ENCODE data around the gene HMG20B. TPM values are rescaled to one million over a fixed set of nuclear protein-coding genes. Genes with fewer than 3 reads are reported as not detected.
A peak's percentile ranks its signal among the peaks of the same experiment; 100 is the strongest.

The HMG20B gene
- total RNA-seq, 1 donor from 2014 or later = 37.0 TPM

DNA sequence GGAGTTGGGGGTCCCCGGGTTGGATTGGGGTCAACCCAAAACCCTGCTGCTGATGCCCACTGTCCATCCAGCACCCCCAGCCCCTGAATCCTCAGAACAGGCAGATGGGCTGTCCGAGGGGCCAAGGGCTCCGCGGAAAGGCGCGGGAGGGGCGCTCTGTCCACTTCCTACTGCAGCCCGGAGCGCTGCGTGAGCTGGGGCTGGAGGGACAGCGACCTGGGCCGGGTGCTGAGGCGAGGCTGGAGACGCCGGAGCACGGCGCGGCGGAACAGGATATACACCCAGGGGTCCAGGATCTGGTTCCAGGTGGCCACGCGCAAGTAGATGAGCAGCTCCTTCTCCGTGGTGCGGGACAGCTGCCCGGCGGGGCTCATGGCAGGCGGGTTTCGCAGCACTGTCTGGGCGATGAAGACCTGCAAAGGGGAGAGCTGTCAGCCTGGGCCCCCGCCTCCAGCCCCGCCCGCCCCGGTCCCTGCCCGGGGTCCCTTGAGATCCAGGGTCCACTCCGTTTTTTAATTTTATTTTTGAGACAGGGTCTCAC, 22.8 kb downstream of the HMG20B start:
- ATAC-seq = no peak
- intact Hi-C loops (cut with DNase I) = no loop called here
- DNase-seq (ENCODE audit: missing footprints) = no peak

DNA sequence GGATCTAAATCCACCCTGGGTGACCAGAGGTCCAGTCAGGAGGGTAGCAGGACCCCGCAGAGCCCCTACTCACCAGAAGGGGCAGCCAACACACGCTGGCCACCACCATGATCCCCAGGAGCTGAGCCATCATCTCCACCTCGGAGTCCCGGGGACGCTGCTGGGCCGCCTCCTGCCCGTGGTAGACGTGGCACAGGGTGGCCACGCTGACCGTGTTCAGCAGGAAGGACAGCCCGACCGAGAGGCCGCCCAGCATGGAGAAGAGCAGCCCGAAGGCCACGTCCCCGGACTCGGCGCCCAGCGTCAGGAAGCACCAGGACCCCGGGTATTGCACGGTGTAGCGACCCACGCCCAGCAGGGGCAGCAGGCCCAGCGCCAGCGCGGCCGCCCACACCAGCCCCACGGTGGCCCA, 27.0 kb downstream of the HMG20B start:
- no peak for ATAC-seq
- DNase-seq (ENCODE audit: missing footprints) = no peak
- intact Hi-C loops (cut with DNase I) = no loop called here

DNA sequence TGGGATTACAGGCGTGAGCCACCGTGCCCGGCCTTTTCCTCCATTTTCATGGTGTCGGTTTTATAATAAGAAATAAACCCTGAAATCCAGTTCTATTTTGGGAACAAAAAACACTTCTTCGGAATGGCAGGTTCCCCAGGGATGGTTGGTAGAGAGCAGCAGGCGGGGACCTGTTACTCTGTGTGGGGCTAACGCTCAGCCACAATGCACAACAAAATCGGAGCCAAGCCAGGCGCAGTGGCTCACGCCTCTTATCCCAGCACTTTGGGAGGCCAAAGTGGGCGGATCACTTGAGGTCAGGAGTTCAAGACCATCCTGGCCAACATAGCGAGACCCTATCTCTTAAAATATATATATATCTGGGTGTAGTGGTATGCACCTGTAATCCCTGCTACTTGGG, 28.3 kb downstream of the HMG20B start:
- ATAC-seq (no peak), DNase-seq (ENCODE audit: missing footprints) (no peak)
- intact Hi-C loops (cut with DNase I) = no loop called here

- ATAC-seq = no peak
- no peak for DNase-seq (ENCODE audit: missing footprints)
- intact Hi-C loops (cut with DNase I) = no loop called here
These were observed 30.5 kb downstream of the HMG20B start for GRCh38 chr19:3603121-3603811.

- DNase-seq (ENCODE audit: missing footprints) = no peak
- intact Hi-C loops (cut with DNase I) = no loop called here
These were observed 31.7 kb downstream of the HMG20B start for GRCh38 chr19:3604227-3604986.

DNA sequence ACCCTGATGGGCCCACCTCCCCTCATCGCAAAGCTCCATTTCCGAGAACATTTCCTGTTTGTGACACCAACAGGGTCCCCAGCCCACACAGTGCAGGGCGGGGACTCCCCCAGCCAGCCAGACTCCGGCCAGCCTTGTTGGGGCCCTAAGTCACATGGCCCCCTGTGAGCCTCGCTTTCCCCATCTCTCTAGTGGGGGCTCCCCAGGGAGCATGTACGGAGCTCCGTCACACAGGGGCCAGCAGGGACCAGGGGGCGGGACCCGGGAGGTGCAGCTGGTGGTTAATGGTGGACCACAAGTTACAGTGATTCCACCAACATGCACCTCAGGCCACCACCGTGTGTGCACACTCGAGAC, 32.2 kb downstream of the HMG20B start:
- intact Hi-C loops (cut with DNase I) = no loop called here

More at GRCh38 chr19:3604227-3604986, 31.7 kb downstream of the HMG20B start:
- ATAC-seq = no peak

DNA sequence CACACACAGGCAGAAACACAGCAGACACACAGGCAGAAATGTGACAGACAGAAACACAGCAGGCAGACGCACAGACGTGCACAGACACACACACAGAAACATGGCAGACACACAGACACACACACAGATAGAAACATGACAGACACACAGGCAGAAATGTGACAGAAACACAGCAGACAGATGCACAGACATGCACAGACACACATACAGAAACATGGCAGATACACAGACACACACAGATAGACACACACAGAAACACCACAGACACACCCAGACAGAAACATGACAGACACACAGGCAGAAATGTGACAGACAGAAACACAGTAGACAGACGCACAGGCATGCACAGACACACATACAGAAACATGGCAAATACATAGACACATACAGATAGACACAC, 32.6 kb downstream of the HMG20B start:
- DNase-seq (ENCODE audit: missing footprints) (no peak), ATAC-seq (no peak)
- intact Hi-C loops (cut with DNase I) = no loop called here

More for the DNA sequence above, 32.2 kb downstream of the HMG20B start:
- ATAC-seq = no peak
- no peak for DNase-seq (ENCODE audit: missing footprints)

- DNase-seq (ENCODE audit: missing footprints) (no peak), ATAC-seq (no peak)
- intact Hi-C loops (cut with DNase I) = no loop called here
These were observed 33.0 kb downstream of the HMG20B start for GRCh38 chr19:3605770-3606169.

DNA sequence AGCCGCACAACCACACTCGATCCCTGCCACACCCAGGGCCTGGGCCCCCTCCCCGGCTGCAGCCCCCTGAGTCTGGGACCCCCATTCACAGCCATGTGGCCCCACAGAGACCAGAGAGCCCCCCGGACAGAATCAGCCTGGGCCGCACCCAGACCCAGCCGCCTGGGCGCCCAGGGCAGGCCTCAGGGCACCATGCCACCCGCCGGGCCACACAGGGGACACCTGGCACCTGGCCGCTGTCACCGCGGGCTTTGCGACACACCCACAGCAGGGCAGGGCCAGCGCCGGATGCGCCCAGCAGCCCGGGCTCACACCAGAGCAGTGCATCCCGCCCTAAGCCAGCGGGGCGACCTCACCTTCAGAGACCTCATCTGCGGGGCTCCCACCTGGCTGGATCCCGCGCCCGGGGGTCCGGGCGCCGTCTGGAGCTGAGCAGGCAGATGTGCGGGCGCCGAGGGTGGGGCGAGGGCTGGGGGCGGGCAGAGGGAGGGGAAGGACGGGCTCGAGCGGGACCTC, 33.5 kb downstream of the HMG20B start:
- DNase-seq (ENCODE audit: missing footprints) = peak; percentile 68
- intact Hi-C loops (cut with DNase I) = no loop called here
- ATAC-seq = no peak

- ATAC-seq (peak; percentile 73), DNase-seq (ENCODE audit: missing footprints) (peak; percentile 87)
- intact Hi-C loops (cut with DNase I) = no loop called here
These were observed 34.0 kb downstream of the HMG20B start, which contains the start of gene TBXA2R for GRCh38 chr19:3606690-3607289. TBXA2R (minus strand) TSS chr19:3606875; CDS start chr19:3600634, 6,241 bp downstream.

DNA sequence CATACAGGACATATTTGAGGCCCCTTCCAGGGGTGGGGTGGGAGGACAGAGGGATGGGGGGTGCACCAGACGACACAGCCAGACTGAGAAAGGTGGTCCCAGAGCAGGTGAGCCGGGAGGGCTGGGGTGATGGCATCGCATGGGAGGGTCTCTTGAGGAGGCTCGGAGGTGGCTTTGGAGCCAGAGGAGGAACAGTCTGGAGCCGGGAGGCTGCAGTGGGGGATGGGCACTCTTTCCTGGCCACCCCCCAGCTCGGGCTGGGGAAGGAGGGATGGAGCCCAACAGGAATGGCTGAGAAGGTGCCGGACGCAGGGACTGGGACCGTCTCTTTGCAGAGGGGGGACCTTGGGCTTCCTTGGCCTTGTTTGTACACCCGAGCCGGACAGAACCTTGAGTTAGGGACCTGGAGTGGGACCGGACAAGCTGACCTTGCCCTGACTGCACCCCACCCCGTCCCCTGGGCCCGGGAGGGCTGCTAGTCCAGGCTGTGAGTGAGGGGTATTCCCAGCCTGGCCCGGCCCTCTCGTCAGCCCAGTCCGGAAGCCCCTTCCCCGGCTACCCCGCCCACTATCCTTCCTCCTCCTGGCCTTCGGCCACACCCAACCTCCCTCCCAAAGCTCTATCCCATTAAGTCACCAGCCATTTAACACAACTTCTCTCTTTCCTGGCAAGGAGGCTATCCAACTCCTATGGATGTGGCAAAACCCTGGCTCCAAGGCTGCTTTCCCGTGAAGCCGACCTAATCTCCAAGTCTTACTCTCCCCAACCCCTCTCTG, 34.7 kb downstream of the HMG20B start:
- ATAC-seq (peak; percentile 23), DNase-seq (ENCODE audit: missing footprints) (peak; percentile 77)
- intact Hi-C loops (cut with DNase I) = no loop called here

GRCh38 chr19:3608079-3608641, 35.4 kb downstream of the HMG20B start:
- no peak for ATAC-seq
- intact Hi-C loops (cut with DNase I) = no loop called here
- DNase-seq (ENCODE audit: missing footprints) = no peak

GRCh38 chr19:3608750-3609322, 36.1 kb downstream of the HMG20B start:
- intact Hi-C loops (cut with DNase I) = no loop called here
- ATAC-seq (no peak), DNase-seq (ENCODE audit: missing footprints) (no peak)

- DNase-seq (ENCODE audit: missing footprints) = no peak
- ATAC-seq = no peak
- intact Hi-C loops (cut with DNase I) = no loop called here
These were observed 37.3 kb downstream of the HMG20B start for GRCh38 chr19:3609779-3610719.

DNA sequence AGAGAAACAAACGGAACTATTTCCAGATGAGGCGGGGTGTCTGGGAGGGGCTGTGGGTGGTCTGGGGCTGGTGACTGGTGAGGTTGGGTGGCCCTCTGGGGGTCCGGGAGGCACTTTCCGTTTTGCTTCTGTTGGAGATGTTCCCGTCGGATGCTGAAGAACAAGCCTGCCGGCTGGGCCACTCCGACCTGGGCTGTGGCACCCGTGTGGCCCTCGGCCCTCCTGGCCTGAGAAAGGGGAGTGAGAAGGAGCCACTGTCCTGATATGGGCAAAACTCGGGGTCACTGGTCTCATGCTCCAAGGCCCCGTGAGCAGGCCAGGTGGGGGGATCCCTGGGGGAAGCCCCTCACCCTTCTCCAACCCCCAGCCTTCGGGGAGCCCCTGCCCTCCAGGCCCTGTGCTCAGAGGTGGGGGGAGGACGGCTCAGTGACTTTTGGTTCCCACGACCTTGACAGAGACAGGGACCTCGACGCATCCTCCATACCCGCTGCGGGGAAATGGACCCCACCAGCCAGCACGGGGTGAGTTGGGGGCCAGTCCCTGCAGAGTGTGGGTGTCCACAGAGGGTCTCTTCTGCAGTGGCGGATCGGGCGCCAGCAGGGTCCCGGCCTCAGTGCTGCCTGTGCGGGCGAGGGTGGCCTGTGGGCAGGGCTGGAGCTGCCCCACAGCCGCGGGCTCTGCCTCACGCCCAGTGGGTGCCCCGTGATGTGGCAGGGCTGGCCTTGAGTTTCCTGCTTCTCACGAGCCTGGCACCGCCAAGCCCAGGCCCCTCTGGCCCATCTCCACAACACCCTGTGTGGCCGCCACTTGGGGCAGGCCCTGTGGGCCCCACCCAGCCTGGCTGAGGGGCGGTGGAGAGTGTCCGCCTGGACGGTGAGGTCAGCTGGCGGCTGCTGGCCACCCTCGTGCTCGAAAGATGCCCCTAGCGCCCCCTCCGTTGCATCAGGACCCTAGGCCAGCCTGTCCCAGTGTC, 38.3 kb downstream of the HMG20B start:
- ATAC-seq = no peak
- intact Hi-C loops (cut with DNase I) = no loop called here
- DNase-seq (ENCODE audit: missing footprints) = no peak

- DNase-seq (ENCODE audit: missing footprints) (no peak), ATAC-seq (no peak)
- intact Hi-C loops (cut with DNase I) = no loop called here
These were observed 39.1 kb downstream of the HMG20B start for GRCh38 chr19:3611841-3612240.

Data from Right ventricle myocardium inferior (tissue), 1 donor.